Endodermal cell (in vitro differentiated cells): Measurements from ENCODE around the gene PTEN. TPM values are rescaled to one million over a fixed set of nuclear protein-coding genes. Genes with fewer than 3 reads are reported as not detected.
A peak's percentile ranks its signal among the peaks of the same experiment; 100 is the strongest.
"Not testable (repeated sequence)": the region's sequence is repeated elsewhere in the genome, so short reads cannot be mapped to it uniquely, and the experiment has no call there.

ENCODE experiments used
- DNase-seq: peaks from one replicate; pipeline ENCODE4 v3.0.0-alpha.2; 2017
- H3K27ac ChIP-seq: 2 replicates; pipeline ENCODE4 v1.5.1; 2013; ENCODE audit warnings: mild to moderate bottlenecking, low read depth, low read length, moderate library complexity
- H3K27me3 ChIP-seq: 2 replicates; pipeline ENCODE4 v1.6.1; 2013; ENCODE audit warnings: mild to moderate bottlenecking, low read length, moderate library complexity; ENCODE audit not compliant: insufficient read depth, control insufficient read depth, poor library complexity, severe bottlenecking
- H3K36me3 ChIP-seq: 2 replicates; pipeline ENCODE4 v1.7.0; 2013; ENCODE audit warnings: mild to moderate bottlenecking, low read length, moderate library complexity; ENCODE audit not compliant: control insufficient read depth, insufficient read depth
- H3K4me1 ChIP-seq: one replicate; pipeline ENCODE4 v1.7.0; 2013; ENCODE audit warnings: low read length; ENCODE audit not compliant: control insufficient read depth, insufficient read depth
- H3K4me3 ChIP-seq: 2 replicates; pipeline ENCODE4 v1.5.1; 2013; ENCODE audit warnings: mild to moderate bottlenecking, low read length, moderate library complexity
- H3K9ac ChIP-seq: 2 replicates; pipeline ENCODE4 v1.6.1; 2013; ENCODE audit warnings: mild to moderate bottlenecking, low read length, moderate library complexity; ENCODE audit not compliant: poor library complexity, severe bottlenecking; ENCODE audit errors: extremely low read depth
- H3K9me3 ChIP-seq: 2 replicates; pipeline ENCODE4 v1.6.1; 2013; ENCODE audit warnings: mild to moderate bottlenecking, low read length, moderate library complexity; ENCODE audit not compliant: control insufficient read depth
- H3K27ac Mint-ChIP-seq: 2 replicates; pipeline ENCODE4 v1.8.0; 2020; ENCODE audit warnings: mixed read lengths
- H3K27me3 Mint-ChIP-seq: 2 replicates; pipeline ENCODE4 v1.8.0; 2021; ENCODE audit warnings: mild to moderate bottlenecking, mixed read lengths; ENCODE audit not compliant: insufficient read depth
- H3K36me3 Mint-ChIP-seq: 2 replicates; pipeline ENCODE4 v1.8.0; 2020; ENCODE audit warnings: low read depth, mixed read lengths
- H3K4me1 Mint-ChIP-seq: 2 replicates; pipeline ENCODE4 v1.8.0; 2020; ENCODE audit warnings: mixed read lengths
- H3K4me3 Mint-ChIP-seq: 2 replicates; pipeline ENCODE4 v1.8.0; 2020; ENCODE audit warnings: mild to moderate bottlenecking, moderate library complexity, mixed read lengths
- H3K9me3 Mint-ChIP-seq: 2 replicates; pipeline ENCODE4 v1.8.0; 2020; ENCODE audit warnings: mild to moderate bottlenecking, mixed read lengths
- WGBS, 2 experiments: methylation state at CpG; one replicate each; pipeline versions ENCODE4 v1.1.5 to v1.1.7; 2013; ENCODE audit warnings: missing lambda C conversion rate in 2 of 2, mixed read lengths in 1 of 2; ENCODE audit not compliant: insufficient coverage in 1 of 2, insufficient read length in 1 of 2; 5-methylcytosine and 5-hydroxymethylcytosine counted together
- total RNA-seq, 2 donors: library from RNA; stranded (reverse); fragmentation: NEBNext Ultra II Directional in 1 of 2; extraction: Animal tissue kit (Norgen Biotek cat#: 25700) in 1 of 2; gene quantifications; 2 replicates in 1 of 2; 3 replicates in 1 of 2; pipeline ENCODE4 v1.2.1, GENCODE V29; 2021
- TF ChIP-seq, protein P1 (sequence below): fragments of 200-600 bp; sonication (generic); conservative IDR thresholded peaks from 2 replicates; pipeline ENCODE4 v1.5.0; 2021; ENCODE audit warnings: antibody characterized with exemption, mild to moderate bottlenecking

The PTEN gene
- total RNA-seq, 2 donors from 2014 or later, result 41.7 to 45.0 TPM

- H3K4me1 Mint-ChIP-seq, result no peaks in the 10 kb centered on the region
- H3K27me3 Mint-ChIP-seq, result no peaks in the 10 kb centered on the region
- H3K9ac ChIP-seq, result no peak overlapping the region
- H3K9me3 ChIP-seq, result no peaks in the 10 kb centered on the region
- H3K4me3 ChIP-seq, result no peak overlapping the region
- no peaks in the 10 kb centered on the region for H3K36me3 Mint-ChIP-seq
- DNase-seq, result no peak
- H3K27ac Mint-ChIP-seq, result no peak overlapping the region
- no peaks in the 10 kb centered on the region for H3K27me3 ChIP-seq
- H3K4me3 Mint-ChIP-seq, result no peak overlapping the region
- H3K4me1 ChIP-seq, result no peaks in the 10 kb centered on the region
- H3K27ac ChIP-seq, result no peak overlapping the region
- no peaks in the 10 kb centered on the region for H3K36me3 ChIP-seq
- H3K9me3 Mint-ChIP-seq, result no peaks in the 10 kb centered on the region
- TF ChIP-seq, protein P1, sequence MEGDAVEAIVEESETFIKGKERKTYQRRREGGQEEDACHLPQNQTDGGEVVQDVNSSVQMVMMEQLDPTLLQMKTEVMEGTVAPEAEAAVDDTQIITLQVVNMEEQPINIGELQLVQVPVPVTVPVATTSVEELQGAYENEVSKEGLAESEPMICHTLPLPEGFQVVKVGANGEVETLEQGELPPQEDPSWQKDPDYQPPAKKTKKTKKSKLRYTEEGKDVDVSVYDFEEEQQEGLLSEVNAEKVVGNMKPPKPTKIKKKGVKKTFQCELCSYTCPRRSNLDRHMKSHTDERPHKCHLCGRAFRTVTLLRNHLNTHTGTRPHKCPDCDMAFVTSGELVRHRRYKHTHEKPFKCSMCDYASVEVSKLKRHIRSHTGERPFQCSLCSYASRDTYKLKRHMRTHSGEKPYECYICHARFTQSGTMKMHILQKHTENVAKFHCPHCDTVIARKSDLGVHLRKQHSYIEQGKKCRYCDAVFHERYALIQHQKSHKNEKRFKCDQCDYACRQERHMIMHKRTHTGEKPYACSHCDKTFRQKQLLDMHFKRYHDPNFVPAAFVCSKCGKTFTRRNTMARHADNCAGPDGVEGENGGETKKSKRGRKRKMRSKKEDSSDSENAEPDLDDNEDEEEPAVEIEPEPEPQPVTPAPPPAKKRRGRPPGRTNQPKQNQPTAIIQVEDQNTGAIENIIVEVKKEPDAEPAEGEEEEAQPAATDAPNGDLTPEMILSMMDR, result no peak
Observed at GRCh38 chr10:87849001-87849400, 14.4 kb upstream of the PTEN start.

DNA sequence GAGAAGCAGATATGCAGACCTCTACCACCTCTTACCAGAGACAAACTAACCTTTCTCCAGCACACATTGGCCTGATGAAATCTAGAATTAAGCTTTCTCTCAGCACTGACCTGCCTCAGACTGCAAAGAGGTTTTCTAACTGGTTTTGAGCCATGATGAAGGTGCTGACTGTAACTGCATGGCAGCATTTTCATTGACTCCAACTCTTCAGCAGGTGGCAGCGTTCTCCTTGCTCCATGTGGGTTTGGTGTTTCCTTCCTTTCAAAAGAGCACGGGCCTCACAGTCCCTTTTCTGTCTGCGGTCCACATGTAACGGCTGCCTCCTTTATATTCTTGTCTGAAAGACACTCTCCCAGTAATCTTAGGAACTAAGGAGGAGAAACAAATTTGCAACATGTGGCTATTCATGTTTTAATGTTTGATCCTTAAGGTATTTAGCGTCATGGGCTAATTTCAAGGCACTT is 12.7 kb upstream of the PTEN start:
- no peaks in the 10 kb centered on the region for H3K36me3 ChIP-seq
- Mint-ChIP-seq H3K9me3 (no peaks in the 10 kb centered on the region), H3K4me3 (no peak overlapping the region), H3K36me3 (no peaks in the 10 kb centered on the region), H3K4me1 (no peaks in the 10 kb centered on the region), H3K27me3 (no peaks in the 10 kb centered on the region), H3K27ac (no peak overlapping the region)
- no peaks in the 10 kb centered on the region for H3K4me1 ChIP-seq
- WGBS, 2 experiments, result 23 to 33% methylated on average over 3 to 5 of the region's 5 CpGs
- no peak overlapping the region for H3K4me3 ChIP-seq
- no peaks in the 10 kb centered on the region for H3K27me3 ChIP-seq
- DNase-seq, result peak; percentile 85
- TF ChIP-seq, protein P1, result peak; percentile 80
- H3K27ac ChIP-seq, result no peak overlapping the region
- H3K9me3 ChIP-seq, result no peaks in the 10 kb centered on the region
- no peak overlapping the region for H3K9ac ChIP-seq

- Mint-ChIP-seq H3K36me3 (no peaks in the 10 kb centered on the region), H3K9me3 (no peaks in the 10 kb centered on the region), H3K4me3 (no peak overlapping the region), H3K4me1 (no peaks in the 10 kb centered on the region), H3K27me3 (no peaks in the 10 kb centered on the region), H3K27ac (no peak overlapping the region)
- WGBS, 2 experiments, result 80 to 81% methylated on average over 1 of the region's 1 CpG
- Histone ChIP-seq H3K36me3 (no peaks in the 10 kb centered on the region), H3K4me1 (no peaks in the 10 kb centered on the region), H3K27me3 (no peaks in the 10 kb centered on the region), H3K4me3 (no peak overlapping the region), H3K27ac (no peak overlapping the region), H3K9ac (no peak overlapping the region), H3K9me3 (no peaks in the 10 kb centered on the region)
- no peak for DNase-seq
- TF ChIP-seq, protein P1, result no peak
Observed at GRCh38 chr10:87852089-87852488, 11.3 kb upstream of the PTEN start.

GRCh38 chr10:87855247-87855646 is 8.2 kb upstream of the PTEN start:
- H3K27me3 ChIP-seq, H3K9ac ChIP-seq, H3K4me1 Mint-ChIP-seq, H3K27ac ChIP-seq, H3K4me1 ChIP-seq, H3K9me3 Mint-ChIP-seq, H3K4me3 ChIP-seq, H3K36me3 ChIP-seq, H3K36me3 Mint-ChIP-seq, H3K27ac Mint-ChIP-seq, H3K4me3 Mint-ChIP-seq, H3K9me3 ChIP-seq, DNase-seq, H3K27me3 Mint-ChIP-seq: not testable (repeated sequence)
- 100% methylated on average over 1 to 2 of the region's 5 CpGs for WGBS, 2 experiments

- H3K27ac Mint-ChIP-seq, H3K4me3 Mint-ChIP-seq, H3K36me3 Mint-ChIP-seq, H3K27ac ChIP-seq, DNase-seq, H3K9me3 Mint-ChIP-seq, H3K27me3 ChIP-seq, H3K4me1 ChIP-seq, H3K27me3 Mint-ChIP-seq, H3K4me1 Mint-ChIP-seq, H3K9ac ChIP-seq, H3K4me3 ChIP-seq, H3K9me3 ChIP-seq, H3K36me3 ChIP-seq: not testable (repeated sequence)
- 89 to 100% methylated on average over 3 to 4 of the region's 4 CpGs for WGBS, 2 experiments
Observed at GRCh38 chr10:87855665-87856064, 7.8 kb upstream of the PTEN start.
